HepG2 (cell line): ENCODE results near the gene FGD2. TPM values are rescaled to one million over a fixed set of nuclear protein-coding genes. Genes with fewer than 3 reads are reported as not detected.

Experiments used
- ATAC-seq: fragments of 200-7000 bp; cut with Tn5 transposase; 3 replicates; pipeline ENCODE4 v1.9.1; 2020; ENCODE audit warnings: mild to moderate bottlenecking, moderate library complexity
- BruUV-seq: library from RNA; stranded (reverse); fragments of 400-500 nt; replicated peaks from 2 replicates; lab custom pipeline; 2021; lab: Mats Ljungman, UMichigan
- CTCF ChIA-PET: fragments of 300-600 bp; formaldehyde crosslinking; extraction: SDS; loops from one replicate; lab custom pipeline; 2021; ENCODE audit warnings: low total read pairs, inconsistent platforms, low intra/inter-chr PET ratio; lab: Yijun Ruan, JAX
- POLR2A ChIA-PET: fragments of 350-600 bp; sonication (Branson Sonifier 250); formaldehyde crosslinking; loops from one replicate; lab custom pipeline; 2020; ENCODE audit warnings: antibody characterized with exemption, inconsistent platforms; lab: Yijun Ruan, JAX
- DNase-seq: peaks from one replicate; pipeline ENCODE4 v3.0.0-alpha.2; 2015; ENCODE audit warnings: low spot score
- FAIRE-seq: peaks from 3 replicates; lab custom pipeline; 2011; peaks lifted over from hg19 to GRCh38; lab: Jason Lieb, UNC
- H2AFZ ChIP-seq: one replicate; pipeline ENCODE4 v1.6.1; 2011; ENCODE audit warnings: low read length, inconsistent platforms
- H3K27ac ChIP-seq: fragments of 300-600 bp; 3 replicates; pipeline ENCODE4 v1.8.0; 2011; ENCODE audit warnings: mixed run types, mild to moderate bottlenecking, mixed read lengths, low read length, inconsistent platforms; ENCODE audit not compliant: insufficient read depth; ENCODE audit errors: extremely low read length
- H3K27me3 ChIP-seq, 2 experiments: fragments of 200-600 bp in 1 of 2; 2 replicates in 1 of 2; 3 replicates in 1 of 2; pipeline versions ENCODE4 v1.6.0 to v1.8.0; 2011; ENCODE audit warnings: low read length in 2 of 2, mild to moderate bottlenecking in 2 of 2, moderate library complexity in 2 of 2, inconsistent platforms in 1 of 2; ENCODE audit not compliant: insufficient read depth in 2 of 2, control insufficient read depth in 1 of 2
- H3K36me3 ChIP-seq, 2 experiments: fragments of 200-600 bp in 1 of 2; replicated peaks in 1 of 2; 2 replicates in 1 of 2; 3 replicates in 1 of 2; pipeline versions ENCODE4 v1.5.1 to v1.8.0; 2011; ENCODE audit warnings: low read length in 2 of 2, inconsistent platforms in 1 of 2; ENCODE audit not compliant: insufficient read depth in 2 of 2, control insufficient read depth in 1 of 2
- H3K4me1 ChIP-seq: 2 replicates; pipeline ENCODE4 v1.5.1; 2012; ENCODE audit warnings: low read length, inconsistent platforms; ENCODE audit not compliant: insufficient read depth
- H3K4me2 ChIP-seq: 2 replicates; pipeline ENCODE4 v1.6.0; 2011; ENCODE audit warnings: low read depth, low read length, inconsistent platforms
- H3K4me3 ChIP-seq, 3 experiments: fragments of 200-600 bp in 1 of 3; sonication (generic), shearing (Covaris generic) in 1 of 3; replicated peaks in 1 of 3; 2 replicates each; pipeline ENCODE4 v1.5.1; 2011 to 2016; ENCODE audit warnings: low read length in 3 of 3, inconsistent platforms in 2 of 3, low read depth in 2 of 3, mild to moderate bottlenecking in 2 of 3, control low read depth in 1 of 3, mixed read lengths in 1 of 3; ENCODE audit not compliant: insufficient read depth in 1 of 3
- H3K79me2 ChIP-seq: one replicate; pipeline ENCODE4 v1.6.1; 2011; ENCODE audit warnings: low read length, inconsistent platforms; ENCODE audit not compliant: insufficient read depth
- H3K9ac ChIP-seq: 2 replicates; pipeline ENCODE4 v1.6.0; 2011; ENCODE audit warnings: mild to moderate bottlenecking, low read depth, low read length, inconsistent platforms; ENCODE audit not compliant: insufficient read depth
- H3K9me3 ChIP-seq: 2 replicates; pipeline ENCODE4 v1.5.1; 2012; ENCODE audit warnings: mild to moderate bottlenecking, low read length
- H4K20me1 ChIP-seq: 2 replicates; pipeline ENCODE4 v1.6.0; 2011; ENCODE audit warnings: inconsistent platforms, mild to moderate bottlenecking, low read length, moderate library complexity; ENCODE audit not compliant: insufficient read depth
- HOXA3 ChIP-seq: sonication (generic); formaldehyde crosslinking; IDR thresholded peaks from 2 replicates; pipeline ENCODE4 v1.5.0; 2020; ENCODE audit warnings: missing genetic modification reagents
- MZF1 ChIP-seq: sonication (generic); formaldehyde crosslinking; IDR thresholded peaks from 2 replicates; pipeline ENCODE4 v1.8.1; 2023; ENCODE audit warnings: mild to moderate bottlenecking, missing genetic modification reagents, borderline replicate concordance
- NCOA2 ChIP-seq: sonication (generic); formaldehyde crosslinking; IDR thresholded peaks from 2 replicates; pipeline ENCODE4 v1.8.0; 2022; ENCODE audit warnings: inconsistent platforms
- NFAT5 ChIP-seq: sonication (generic); formaldehyde crosslinking; IDR thresholded peaks from 2 replicates; pipeline ENCODE4 v1.4.0; 2020; ENCODE audit warnings: missing genetic modification reagents
- NFKB2 ChIP-seq: sonication (generic); formaldehyde crosslinking; IDR thresholded peaks from 2 replicates; pipeline ENCODE4 v1.4.0; 2020; ENCODE audit warnings: missing genetic modification reagents, borderline replicate concordance
- REPIN1 ChIP-seq: sonication (generic); formaldehyde crosslinking; IDR thresholded peaks from 2 replicates; pipeline ENCODE4 v1.8.0; 2022; ENCODE audit warnings: missing genetic modification reagents, low read depth, mild to moderate bottlenecking, borderline replicate concordance
- TFE3 ChIP-seq: IDR thresholded peaks from 2 replicates; pipeline ENCODE4 v1.6.1; 2016
- ZNF329 ChIP-seq: sonication (generic); formaldehyde crosslinking; IDR thresholded peaks from 2 replicates; pipeline ENCODE4 v1.9.0; 2021; ENCODE audit warnings: low read depth, mild to moderate bottlenecking, missing genetic modification reagents
- ZNF746 ChIP-seq: sonication (generic); formaldehyde crosslinking; IDR thresholded peaks from 2 replicates; pipeline ENCODE4 v1.8.0; 2022; ENCODE audit warnings: mild to moderate bottlenecking, missing genetic modification reagents
- ZNF772 ChIP-seq: sonication (generic); formaldehyde crosslinking; IDR thresholded peaks from 2 replicates; pipeline ENCODE4 v1.5.0; 2020; ENCODE audit warnings: mild to moderate bottlenecking, missing genetic modification reagents
- ZSCAN9 ChIP-seq: IDR thresholded peaks from 2 replicates; pipeline ENCODE4 v1.6.1; 2016; ENCODE audit warnings: borderline replicate concordance
- WGBS: methylation state at CpG from one replicate; pipeline ENCODE4 v1.1.6; 2017; ENCODE audit warnings: low lambda C conversion rate; 5-methylcytosine and 5-hydroxymethylcytosine counted together
- in situ Hi-C: cut with HindIII; loops from 2 replicates; pipeline ENCODE4 v1.10.0; 2017; ENCODE audit warnings: low pct_unique_long_range_greater_than_20kb; ENCODE audit not compliant: extremely low pct_ligation_motif_present
- intact Hi-C: fragments of 100-400 bp; cut with micrococcal nuclease; formaldehyde crosslinking; loops from one replicate; pipeline ENCODE4 v1.10.0; 2022; ENCODE audit not compliant: unreplicated experiment
- polyA plus RNA-seq, 8 experiments: library from polyadenylated mRNA; depleted of rRNA in 3 of 8; stranded (reverse) in 7 of 8; unstranded in 1 of 8; fragments of >200 nt; fragmentation: Illumina TruSeq in 4 of 8; extraction: Trizol in 4 of 8; gene quantifications; 2 replicates each; pipeline versions ENCODE4 v1.2.1 to v1.2.3, GENCODE V29; 2011 to 2016; ENCODE audit warnings: low read depth in 4 of 8, missing spikeins in 1 of 8, mixed read lengths in 1 of 8; ENCODE audit not compliant: insufficient read depth in 1 of 8
- total RNA-seq, 5 experiments: library from RNA; depleted of rRNA; stranded (reverse); fragments of >200 nt; fragmentation: Illumina TruSeq; extraction: Trizol; gene quantifications; 2 replicates each; pipeline ENCODE4 v1.2.3, GENCODE V29; 2016; ENCODE audit warnings: low read depth in 1 of 5

Gene FGD2
- total and polyA plus RNA-seq, 2 of the 13 experiments (the other 11 are each of a cell fraction or from before 2014, with no cell fraction given): not detected

DNA sequence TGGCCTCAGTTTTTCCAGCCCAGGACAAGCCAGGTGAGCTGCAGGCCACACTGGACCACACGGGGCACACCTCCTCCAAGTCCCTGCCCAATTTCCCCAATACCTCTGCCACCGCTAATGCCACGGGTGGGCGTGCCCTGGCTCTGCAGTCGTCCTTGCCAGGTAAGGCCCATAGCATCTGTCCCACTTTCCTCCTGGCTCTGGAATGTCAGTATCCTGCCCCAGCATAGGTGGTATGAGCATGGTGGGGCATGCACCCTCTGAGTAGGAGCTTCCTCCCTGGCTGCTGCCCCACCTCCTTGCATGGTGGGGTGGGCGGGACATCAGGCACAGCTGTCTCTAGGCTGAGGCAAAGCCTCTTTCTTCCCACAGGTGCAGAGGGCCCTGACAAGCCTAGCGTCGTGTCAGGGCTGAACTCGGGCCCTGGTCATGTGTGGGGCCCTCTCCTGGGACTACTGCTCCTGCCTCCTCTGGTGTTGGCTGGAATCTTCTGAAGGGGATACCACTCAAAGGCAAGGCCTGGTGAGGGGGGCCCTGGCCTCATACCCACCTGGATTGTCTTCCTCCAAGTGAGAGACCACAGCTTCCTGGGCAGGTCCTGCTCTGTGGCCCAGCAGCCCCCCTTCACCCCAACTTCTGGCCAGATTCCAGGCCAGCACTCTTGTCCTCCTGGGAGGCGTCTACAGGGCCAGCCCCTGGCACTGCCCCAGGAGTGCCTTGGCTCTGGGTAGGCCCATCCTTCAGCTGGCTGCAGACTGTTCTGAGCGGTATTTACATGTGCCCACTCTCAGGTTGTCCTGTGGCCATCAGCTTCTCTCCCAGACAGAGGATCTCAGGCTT lies 41.8 kb upstream of the FGD2 start:
- intact Hi-C loops: no loop called here
- in situ Hi-C loops: no loop called here
- Histone ChIP-seq H3K9me3 (no peaks in the 10 kb centered on the region), H3K9ac (no peak overlapping the region), H3K4me2 (no peak overlapping the region), H3K27me3 (peaks cover 3 to 14% of the 10 kb centered on the region in 2 experiments; a peak in 2 of 5 replicates), H3K27ac (no peak overlapping the region), H2AFZ (no peak overlapping the region), H3K36me3 (peaks cover 9 to 16% of the 10 kb centered on the region in 2 experiments; a peak in 4 of 5 replicates), H4K20me1 (no peaks in the 10 kb centered on the region), H3K4me1 (peaks cover 8% of the 10 kb centered on the region; the same call in 1 of the 2 replicates), H3K4me3 (no peak overlapping the region), H3K79me2 (no peaks in the 10 kb centered on the region)
- TF ChIP-seq ZNF772 (no peak), NFKB2 (CRISPR knock-in tag) (0 out of 2 replicates have a peak, but pooled peaks have one; percentile 16), ZNF329 (CRISPR knock-in tag) (peak; percentile 82; the same call in 1 of the 2 replicates)
- ATAC-seq: peak; percentile 36
- no peak for DNase-seq
- FAIRE-seq: no peak
- BruUV-seq: no TSS peak
- POLR2A ChIA-PET: no interaction called here
- CTCF ChIA-PET: no interaction called here
- 41% methylated on average over 6 of the region's 11 CpGs for WGBS

DNA sequence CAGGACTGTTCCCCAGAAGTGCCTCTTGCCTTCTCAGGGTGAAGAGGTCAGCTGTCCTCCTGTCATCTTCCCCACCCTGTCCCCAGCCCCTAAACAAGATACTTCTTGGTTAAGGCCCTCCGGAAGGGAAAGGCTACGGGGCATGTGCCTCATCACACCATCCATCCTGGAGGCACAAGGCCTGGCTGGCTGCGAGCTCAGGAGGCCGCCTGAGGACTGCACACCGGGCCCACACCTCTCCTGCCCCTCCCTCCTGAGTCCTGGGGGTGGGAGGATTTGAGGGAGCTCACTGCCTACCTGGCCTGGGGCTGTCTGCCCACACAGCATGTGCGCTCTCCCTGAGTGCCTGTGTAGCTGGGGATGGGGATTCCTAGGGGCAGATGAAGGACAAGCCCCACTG lies 41.1 kb upstream of the FGD2 start:
- intact Hi-C loops (no loop called here), in situ Hi-C loops (no loop called here)
- ATAC-seq (peak; percentile 23), FAIRE-seq (no peak), DNase-seq (no peak)
- no peaks in the 10 kb centered on the region for H3K9me3 ChIP-seq
- H3K4me2 ChIP-seq: no peak overlapping the region
- POLR2A ChIA-PET: no interaction called here
- no peak overlapping the region for H2AFZ ChIP-seq
- H3K27ac ChIP-seq: no peak overlapping the region
- H3K27me3 ChIP-seq: peaks cover 3 to 14% of the 10 kb centered on the region in 2 experiments; a peak in 2 of 5 replicates
- peaks cover 16 to 22% of the 10 kb centered on the region in 2 experiments; a peak in 4 of 5 replicates for H3K36me3 ChIP-seq
- no peak overlapping the region for H3K9ac ChIP-seq
- no peaks in the 10 kb centered on the region for H4K20me1 ChIP-seq
- H3K79me2 ChIP-seq: no peaks in the 10 kb centered on the region
- H3K4me1 ChIP-seq: peaks cover 8% of the 10 kb centered on the region; the same call in 1 of the 2 replicates
- WGBS: 61% methylated on average over 6 of the region's 6 CpGs
- BruUV-seq: no TSS peak
- H3K4me3 ChIP-seq: no peak overlapping the region
- CTCF ChIA-PET: no interaction called here
- no peak for TF ChIP-seq NFAT5
- TF ChIP-seq MZF1: no peak
- no peak for TF ChIP-seq ZNF746 (CRISPR knock-in tag)
- TF ChIP-seq TFE3 (CRISPR knock-in tag): no peak
- TF ChIP-seq ZSCAN9 (CRISPR knock-in tag): no peak
- TF ChIP-seq NCOA2 (CRISPR knock-in tag): no peak
- TF ChIP-seq HOXA3 (CRISPR knock-in tag): no peak
- TF ChIP-seq REPIN1 (CRISPR knock-in tag): no peak
